RPMI8226 (cell line): Measurements from ENCODE around the gene DNAJC12.
"Not testable (repeated sequence)": the region's sequence is repeated elsewhere in the genome, so short reads cannot be mapped to it uniquely, and the experiment has no call there.

Experiments
- DNase-seq: peaks from one replicate; pipeline ENCODE4 v3.0.0-alpha.2; 2015

The DNAJC12 gene

GRCh38 chr10:67837541-67838314 lies at the start of gene DNAJC12:
Gene DNAJC12 (minus strand): TSS chr10:67838188. CDS start chr10:67838011, 177 bp downstream.
- peak; percentile 76 for DNase-seq

- peak; percentile 72 for DNase-seq
Measured at GRCh38 chr10:67884842-67885670, 47.1 kb upstream of the DNAJC12 start.

GRCh38 chr10:67884313-67884841 lies 46.4 kb upstream of the DNAJC12 start, which contains the start of gene SIRT1:
Gene SIRT1 (plus strand): TSS chr10:67884656. CDS start chr10:67884722, 66 bp downstream.
- peak; percentile 94 for DNase-seq

GRCh38 chr10:67883710-67884312 lies 45.8 kb upstream of the DNAJC12 start:
- no peak for DNase-seq

GRCh38 chr10:67878133-67878532 lies 40.1 kb upstream of the DNAJC12 start:
- DNase-seq: no peak

- DNase-seq: not testable (repeated sequence)
Measured at GRCh38 chr10:67877421-67877820, 39.4 kb upstream of the DNAJC12 start.

GRCh38 chr10:67875340-67876238 lies 37.6 kb upstream of the DNAJC12 start:
- DNase-seq: no peak

- no peak for DNase-seq
Measured at GRCh38 chr10:67869996-67870395, 32.0 kb upstream of the DNAJC12 start.

GRCh38 chr10:67868132-67868531 lies 30.1 kb upstream of the DNAJC12 start:
- DNase-seq: no peak

- DNase-seq: no peak
Measured at GRCh38 chr10:67864607-67865371, 26.8 kb upstream of the DNAJC12 start.

GRCh38 chr10:67863094-67863493 lies 25.1 kb upstream of the DNAJC12 start:
- DNase-seq: no peak

GRCh38 chr10:67861750-67862432 lies 23.9 kb upstream of the DNAJC12 start:
- DNase-seq: no peak

- no peak for DNase-seq
Measured at GRCh38 chr10:67858971-67859370, 21.0 kb upstream of the DNAJC12 start.

- DNase-seq: no peak
Measured at GRCh38 chr10:67853512-67853911, 15.5 kb upstream of the DNAJC12 start.

GRCh38 chr10:67852761-67853160 lies 14.8 kb upstream of the DNAJC12 start:
- peak; percentile 16 for DNase-seq

- DNase-seq: no peak
Measured at GRCh38 chr10:67851186-67851585, 13.2 kb upstream of the DNAJC12 start.

GRCh38 chr10:67849331-67850011 lies 11.5 kb upstream of the DNAJC12 start:
- DNase-seq: peak; percentile 90

- no peak for DNase-seq
Measured at GRCh38 chr10:67843284-67843683, 5.3 kb upstream of the DNAJC12 start.

GRCh38 chr10:67841737-67842136 lies 3.7 kb upstream of the DNAJC12 start:
- DNase-seq: no peak

GRCh38 chr10:67839951-67840350 lies 2.0 kb upstream of the DNAJC12 start:
- DNase-seq: no peak
